Tibial nerve (tissue), 4 donors: Measurements from ENCODE around the gene OTOA. TPM values are rescaled to one million over a fixed set of nuclear protein-coding genes. Genes with fewer than 3 reads are reported as not detected.
"Not testable (repeated sequence)": the region's sequence is repeated elsewhere in the genome, so short reads cannot be mapped to it uniquely, and the experiment has no call there.

Source experiments
- DNase-seq, 2 donors: peaks; one replicate each; pipeline ENCODE4 v3.0.0-alpha.2; 2019; ENCODE audit warnings: low spot score in 2 of 2
- H3K27ac ChIP-seq, 4 donors: fragments of 200-600 bp; sonication (generic) in 3 of 4; one replicate each; pipeline ENCODE4 v1.5.1; 2017 to 2019; ENCODE audit warnings: mild to moderate bottlenecking in 1 of 4
- H3K27me3 ChIP-seq, 2 donors: fragments of 200-600 bp; sonication (generic) in 1 of 2; one replicate each; pipeline versions ENCODE4 v1.5.1 to v1.6.0; 2017 to 2019
- H3K36me3 ChIP-seq, 3 donors: fragments of 200-600 bp; sonication (generic); one replicate each; pipeline ENCODE4 v1.5.1; 2018 to 2019
- H3K4me1 ChIP-seq, 4 donors: fragments of 200-600 bp; sonication (generic) in 3 of 4; one replicate each; pipeline ENCODE4 v1.5.1; 2017 to 2019
- H3K4me3 ChIP-seq, 4 donors: fragments of 200-600 bp; sonication (generic) in 3 of 4; one replicate each; pipeline ENCODE4 v1.5.1; 2017 to 2019; ENCODE audit warnings: mild to moderate bottlenecking in 1 of 4, moderate library complexity in 1 of 4
- H3K9me3 ChIP-seq, 4 donors: fragments of 200-600 bp; sonication (generic) in 3 of 4; one replicate each; pipeline ENCODE4 v1.5.1; 2017 to 2019
- CTCF ChIP-seq, 5 experiments: fragments of 200-600 bp in 3 of 5; fragments of 450-650 bp in 2 of 5; sonication (generic) in 3 of 5; IDR thresholded peaks; one replicate each; pipeline ENCODE4 v1.5.1; 2016 to 2019; ENCODE audit warnings: antibody characterized with exemption in 5 of 5, mild to moderate bottlenecking in 3 of 5, moderate library complexity in 2 of 5
- EP300 ChIP-seq, 2 donors: sonication (generic); formaldehyde crosslinking; IDR thresholded peaks; one replicate each; pipeline ENCODE4 v1.6.1; 2017; ENCODE audit warnings: antibody characterized with exemption in 2 of 2, mild to moderate bottlenecking in 1 of 2
- POLR2A ChIP-seq, 2 donors: fragments of 450-650 bp; IDR thresholded peaks; one replicate each; pipeline ENCODE4 v1.6.1; 2017; ENCODE audit warnings: antibody characterized with exemption in 2 of 2, mild to moderate bottlenecking in 2 of 2, moderate library complexity in 2 of 2
- WGBS, 2 donors: methylation state at CpG; one replicate each; pipeline ENCODE4 v1.1.5; 2018; 5-methylcytosine and 5-hydroxymethylcytosine counted together
- total RNA-seq, 4 donors: library from RNA; depleted of rRNA; stranded (reverse); fragments of >200 nt; gene quantifications; one replicate each; pipeline ENCODE4 v1.1.0, GENCODE V29; 2016

The OTOA gene
- total RNA-seq, 4 donors from 2014 or later: 0.39 to 1.3 (median 0.90) TPM; not detected in 1

GRCh38 chr16:21666772-21667171, 3.0 kb downstream of the OTOA start:
- no peak for TF ChIP-seq POLR2A (IDR thresholded peaks at IDR 0.05)
- TF ChIP-seq CTCF (IDR thresholded peaks at IDR 0.05): no peak
- TF ChIP-seq EP300 (IDR thresholded peaks at IDR 0.05): no peak
- H3K9me3 ChIP-seq: no peaks in the 10 kb centered on the region
- peaks cover 0 to 23% of the 10 kb centered on the region in 2 donors for H3K27me3 ChIP-seq
- WGBS, 2 donors: 23 to 30% methylated on average over 3 of the region's 3 CpGs
- no peak overlapping the region for H3K4me3 ChIP-seq
- no peak for DNase-seq
- H3K36me3 ChIP-seq: no peaks in the 10 kb centered on the region
- peaks cover 0 to 7% (median 0%) of the 10 kb centered on the region in 4 donors for H3K4me1 ChIP-seq
- no peak overlapping the region for H3K27ac ChIP-seq

- peaks cover 0 to 23% of the 10 kb centered on the region in 2 donors for H3K27me3 ChIP-seq
- H3K27ac ChIP-seq: no peak overlapping the region
- no peak for TF ChIP-seq EP300 (IDR thresholded peaks at IDR 0.05)
- TF ChIP-seq CTCF (IDR thresholded peaks at IDR 0.05): no peak
- H3K4me1 ChIP-seq: peaks cover 0 to 7% (median 0%) of the 10 kb centered on the region in 4 donors
- H3K4me3 ChIP-seq: no peak overlapping the region
- peaks cover 0 to 2% (median 0%) of the 10 kb centered on the region in 4 donors for H3K9me3 ChIP-seq
- H3K36me3 ChIP-seq: no peaks in the 10 kb centered on the region
- WGBS, 2 donors: 78 to 81% methylated on average over 3 of the region's 3 CpGs
- DNase-seq: no peak
Observed at GRCh38 chr16:21667575-21667974, 3.8 kb downstream of the OTOA start.

GRCh38 chr16:21673469-21673868, 9.7 kb downstream of the OTOA start:
- Histone ChIP-seq H3K36me3 (no peaks in the 10 kb centered on the region), H3K27me3 (no peaks in the 10 kb centered on the region), H3K27ac (no peak overlapping the region), H3K4me3 (no peak overlapping the region), H3K9me3 (peaks cover 0 to 20% (median 0%) of the 10 kb centered on the region in 4 donors), H3K4me1 (no peaks in the 10 kb centered on the region)
- 93 to 95% methylated on average over 3 of the region's 3 CpGs for WGBS, 2 donors
- DNase-seq: no peak
- no peak for TF ChIP-seq EP300 (IDR thresholded peaks at IDR 0.05)
- no peak for TF ChIP-seq CTCF (IDR thresholded peaks at IDR 0.05)
- TF ChIP-seq POLR2A (IDR thresholded peaks at IDR 0.05): no peak

- WGBS, 2 donors: 87 to 92% methylated on average over 4 of the region's 4 CpGs
- not testable (repeated sequence) for DNase-seq
Observed at GRCh38 chr16:21674456-21674855, 10.7 kb downstream of the OTOA start.

GRCh38 chr16:21680714-21681113, 16.9 kb downstream of the OTOA start:
- H3K27me3 ChIP-seq, H3K9me3 ChIP-seq, DNase-seq, H3K27ac ChIP-seq, H3K36me3 ChIP-seq, H3K4me1 ChIP-seq, H3K4me3 ChIP-seq: not testable (repeated sequence)
- WGBS, 2 donors: 89 to 90% methylated on average over 5 of the region's 5 CpGs

More at GRCh38 chr16:21674456-21674855, 10.7 kb downstream of the OTOA start:
- not testable (repeated sequence) for H3K27ac ChIP-seq, H3K27me3 ChIP-seq, H3K4me1 ChIP-seq, H3K4me3 ChIP-seq, H3K36me3 ChIP-seq
- H3K9me3 ChIP-seq: peaks cover 0 to 20% (median 0%) of the 10 kb centered on the region in 4 donors

- Histone ChIP-seq H3K36me3 (no peaks in the 10 kb centered on the region), H3K9me3 (peaks cover 0 to 4% (median 0%) of the 10 kb centered on the region in 4 donors), H3K4me3 (no peak overlapping the region), H3K27me3 (no peaks in the 10 kb centered on the region), H3K27ac (no peak overlapping the region), H3K4me1 (no peaks in the 10 kb centered on the region)
- TF ChIP-seq POLR2A (IDR thresholded peaks at IDR 0.05) (no peak), EP300 (IDR thresholded peaks at IDR 0.05) (no peak), CTCF (IDR thresholded peaks at IDR 0.05) (no peak)
- WGBS, 2 donors: 71 to 83% methylated on average over 3 of the region's 3 CpGs
- no peak for DNase-seq
Observed at GRCh38 chr16:21683184-21683583, 19.4 kb downstream of the OTOA start.
